Activated CD4-positive, alpha-beta T cell treated with anti-CD3 and anti-CD28 coated beads, Interleukin-2, amount 10 ng/mL, durations not matched to agents 7 days and 5 days (primary cell): ENCODE data around the gene DMRTB1. TPM values are rescaled to one million over a fixed set of nuclear protein-coding genes. Genes with fewer than 3 reads are reported as not detected.

Experiments used
- CTCF ChIA-PET: fragments of 350-600 bp; sonication (Branson Sonifier 250); formaldehyde crosslinking; loops from one replicate; lab custom pipeline; 2021; ENCODE audit warnings: antibody characterized with exemption; lab: Charles Lee
- POLR2A ChIA-PET: fragments of 350-600 bp; sonication (Branson Sonifier 250); formaldehyde crosslinking; loops from one replicate; lab custom pipeline; 2021; ENCODE audit warnings: antibody characterized with exemption; lab: Charles Lee
- DNase-seq: peaks from one replicate; pipeline ENCODE4 v3.0.0-alpha.2; 2020
- H3K27ac Mint-ChIP-seq: one replicate; pipeline ENCODE4 v1.8.0; 2021; ENCODE audit warnings: mild to moderate bottlenecking, moderate library complexity, mixed read lengths
- H3K27me3 Mint-ChIP-seq: one replicate; pipeline ENCODE4 v1.8.0; 2021; ENCODE audit warnings: mixed read lengths
- H3K36me3 Mint-ChIP-seq: one replicate; pipeline ENCODE4 v1.8.0; 2021; ENCODE audit warnings: low read depth, mixed read lengths
- H3K4me1 Mint-ChIP-seq: one replicate; pipeline ENCODE4 v1.8.0; 2021; ENCODE audit warnings: mixed read lengths
- H3K4me3 Mint-ChIP-seq: one replicate; pipeline ENCODE4 v1.8.0; 2021; ENCODE audit warnings: mild to moderate bottlenecking, moderate library complexity, mixed read lengths
- H3K9me3 Mint-ChIP-seq: one replicate; pipeline ENCODE4 v1.8.0; 2021; ENCODE audit warnings: mixed read lengths
- total RNA-seq, 2 experiments: library from RNA; stranded (reverse); gene quantifications; one replicate each; pipeline ENCODE4 v1.2.3, GENCODE V29; 2021

DMRTB1 gene
- total RNA-seq, 2 experiments from 2014 or later = 0.15 to 0.20 TPM

DNA sequence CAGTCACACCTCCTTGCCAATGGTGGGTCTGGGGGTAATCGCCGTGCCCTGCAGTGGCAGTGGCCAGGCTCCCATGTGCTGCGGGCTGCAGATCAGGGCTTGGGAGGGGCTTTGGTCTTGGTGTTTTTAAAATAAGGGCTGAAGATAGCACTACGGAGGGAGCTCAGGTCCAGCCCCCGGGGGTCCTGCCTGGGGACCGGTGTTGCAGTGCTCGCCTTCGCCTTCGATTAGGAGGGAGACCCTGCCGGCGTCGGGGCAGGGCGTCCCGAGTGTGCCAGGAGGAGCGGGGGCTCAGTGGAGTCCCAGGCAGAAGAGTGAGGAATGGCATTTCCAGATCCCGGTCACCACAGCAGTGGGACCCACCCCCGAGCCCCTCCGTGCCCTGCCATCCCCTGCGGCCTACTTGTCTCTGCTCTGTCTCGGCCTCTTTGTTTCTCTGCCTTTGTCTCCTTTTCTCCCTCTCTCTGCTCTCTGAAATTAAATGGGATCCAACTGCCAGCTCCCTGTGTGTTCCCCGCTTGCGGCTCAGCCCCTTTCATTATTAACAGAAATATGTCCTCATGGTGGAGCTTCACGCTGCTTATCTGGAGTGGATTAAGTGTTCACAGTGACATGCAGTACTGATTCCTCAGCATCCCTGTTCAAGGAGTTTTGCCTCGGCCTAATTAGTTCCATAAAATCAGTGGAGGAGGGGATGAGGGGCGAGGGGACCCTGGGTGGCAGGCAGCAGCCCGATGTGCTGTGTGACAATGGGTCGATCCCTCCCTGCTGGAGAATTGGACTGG is 44.4 kb downstream of the DMRTB1 start:
- Mint-ChIP-seq H3K36me3 (no peaks in the 10 kb centered on the region), H3K4me3 (no peak overlapping the region), H3K27me3 (no peaks in the 10 kb centered on the region), H3K4me1 (peaks cover 5% of the 10 kb centered on the region), H3K9me3 (no peaks in the 10 kb centered on the region), H3K27ac (no peak overlapping the region)
- ChIA-PET POLR2A (no interaction called here), CTCF (interaction anchor here (0.6 kb wide), 1 partner anchor 1160 kb away, joined by 3 read pairs; no protein-coding TSS in a partner anchor)
- DNase-seq = no peak

- Mint-ChIP-seq H3K4me3 (no peak overlapping the region), H3K36me3 (no peaks in the 10 kb centered on the region), H3K27me3 (no peaks in the 10 kb centered on the region), H3K27ac (no peak overlapping the region), H3K4me1 (no peaks in the 10 kb centered on the region), H3K9me3 (no peaks in the 10 kb centered on the region)
- DNase-seq = no peak
- ChIA-PET CTCF (interaction anchor here (1.1 kb wide), 1 partner anchor 20 kb away, joined by 3 read pairs; no protein-coding TSS in a partner anchor), POLR2A (no interaction called here)
Observed at GRCh38 chr1:53504901-53505300, 45.7 kb downstream of the DMRTB1 start.

GRCh38 chr1:53505401-53505800 is 46.2 kb downstream of the DMRTB1 start:
- H3K36me3 Mint-ChIP-seq = no peaks in the 10 kb centered on the region
- H3K9me3 Mint-ChIP-seq = no peaks in the 10 kb centered on the region
- no peak overlapping the region for H3K27ac Mint-ChIP-seq
- POLR2A ChIA-PET = no interaction called here
- no peak for DNase-seq
- no peaks in the 10 kb centered on the region for H3K27me3 Mint-ChIP-seq
- CTCF ChIA-PET = no interaction called here
- H3K4me1 Mint-ChIP-seq = no peaks in the 10 kb centered on the region
- H3K4me3 Mint-ChIP-seq = no peak overlapping the region

DNA sequence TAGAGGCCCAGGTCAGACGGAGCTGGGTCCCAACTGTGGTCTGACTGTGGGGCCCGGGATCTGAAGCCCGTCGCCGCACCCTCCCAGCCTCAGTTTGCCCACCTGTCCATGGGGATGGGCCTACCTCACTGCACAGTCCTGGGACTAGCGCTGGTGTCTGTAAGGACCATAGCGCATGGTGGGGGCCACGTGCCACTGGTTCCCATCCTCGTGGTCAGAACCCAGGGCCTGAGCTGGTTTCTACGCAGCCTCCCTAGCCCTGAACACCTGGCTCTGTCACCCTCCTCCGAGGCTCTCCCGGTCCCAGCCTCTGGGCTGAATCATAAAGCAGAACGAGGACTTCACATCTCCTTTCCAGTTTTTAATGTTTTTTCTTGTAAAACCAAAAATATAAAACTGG is 46.7 kb downstream of the DMRTB1 start:
- no peaks in the 10 kb centered on the region for H3K36me3 Mint-ChIP-seq
- no peaks in the 10 kb centered on the region for H3K9me3 Mint-ChIP-seq
- H3K4me3 Mint-ChIP-seq = no peak overlapping the region
- H3K27ac Mint-ChIP-seq = no peak overlapping the region
- no peaks in the 10 kb centered on the region for H3K27me3 Mint-ChIP-seq
- ChIA-PET POLR2A (no interaction called here), CTCF (no interaction called here)
- no peak for DNase-seq
- H3K4me1 Mint-ChIP-seq = no peaks in the 10 kb centered on the region

- Mint-ChIP-seq H3K27ac (no peak overlapping the region), H3K27me3 (no peaks in the 10 kb centered on the region), H3K9me3 (no peaks in the 10 kb centered on the region), H3K4me3 (no peak overlapping the region), H3K4me1 (no peaks in the 10 kb centered on the region), H3K36me3 (no peaks in the 10 kb centered on the region)
- ChIA-PET POLR2A (no interaction called here), CTCF (no interaction called here)
- no peak for DNase-seq
Observed at GRCh38 chr1:53506355-53507050, 47.3 kb downstream of the DMRTB1 start.

GRCh38 chr1:53507116-53507820 is 48.1 kb downstream of the DMRTB1 start:
- H3K4me3 Mint-ChIP-seq = no peak overlapping the region
- no peaks in the 10 kb centered on the region for H3K4me1 Mint-ChIP-seq
- H3K9me3 Mint-ChIP-seq = no peaks in the 10 kb centered on the region
- no peaks in the 10 kb centered on the region for H3K36me3 Mint-ChIP-seq
- no peak for DNase-seq
- H3K27me3 Mint-ChIP-seq = no peaks in the 10 kb centered on the region
- H3K27ac Mint-ChIP-seq = no peak overlapping the region
- ChIA-PET CTCF (interaction anchor here (0.9 kb wide), 1 partner anchor 82 kb away, joined by 3 read pairs; no protein-coding TSS in a partner anchor), POLR2A (no interaction called here)

GRCh38 chr1:53508056-53508990 is 49.1 kb downstream of the DMRTB1 start:
- H3K36me3 Mint-ChIP-seq = no peaks in the 10 kb centered on the region
- no peaks in the 10 kb centered on the region for H3K4me1 Mint-ChIP-seq
- H3K4me3 Mint-ChIP-seq = no peak overlapping the region
- no peaks in the 10 kb centered on the region for H3K27me3 Mint-ChIP-seq
- no peaks in the 10 kb centered on the region for H3K9me3 Mint-ChIP-seq
- ChIA-PET POLR2A (no interaction called here), CTCF (no interaction called here)
- no peak for DNase-seq
- no peak overlapping the region for H3K27ac Mint-ChIP-seq

GRCh38 chr1:53508991-53509666 is 49.9 kb downstream of the DMRTB1 start:
- Mint-ChIP-seq H3K27me3 (no peaks in the 10 kb centered on the region), H3K27ac (no peak overlapping the region), H3K4me1 (no peaks in the 10 kb centered on the region), H3K9me3 (no peaks in the 10 kb centered on the region), H3K36me3 (no peaks in the 10 kb centered on the region), H3K4me3 (no peak overlapping the region)
- CTCF ChIA-PET = no interaction called here
- POLR2A ChIA-PET = no interaction called here
- DNase-seq = no peak

- Mint-ChIP-seq H3K4me1 (no peaks in the 10 kb centered on the region), H3K9me3 (no peaks in the 10 kb centered on the region), H3K4me3 (no peak overlapping the region), H3K27me3 (no peaks in the 10 kb centered on the region), H3K27ac (no peak overlapping the region), H3K36me3 (no peaks in the 10 kb centered on the region)
- ChIA-PET POLR2A (no interaction called here), CTCF (no interaction called here)
- DNase-seq = no peak
Observed at GRCh38 chr1:53509775-53510174, 50.6 kb downstream of the DMRTB1 start.

- no peaks in the 10 kb centered on the region for H3K27me3 Mint-ChIP-seq
- H3K27ac Mint-ChIP-seq = no peak overlapping the region
- H3K4me1 Mint-ChIP-seq = no peaks in the 10 kb centered on the region
- POLR2A ChIA-PET = no interaction called here
- no peaks in the 10 kb centered on the region for H3K36me3 Mint-ChIP-seq
- H3K9me3 Mint-ChIP-seq = no peaks in the 10 kb centered on the region
- CTCF ChIA-PET = no interaction called here
- no peak overlapping the region for H3K4me3 Mint-ChIP-seq
- no peak for DNase-seq
Observed at GRCh38 chr1:53510215-53510614, 51.0 kb downstream of the DMRTB1 start.

GRCh38 chr1:53511323-53511932 is 52.2 kb downstream of the DMRTB1 start:
- CTCF ChIA-PET = interaction anchor here (1.2 kb wide), 1 partner anchor 9 kb away, joined by 3 read pairs; no protein-coding TSS in a partner anchor
- Mint-ChIP-seq H3K27me3 (no peaks in the 10 kb centered on the region), H3K4me1 (no peaks in the 10 kb centered on the region), H3K9me3 (no peaks in the 10 kb centered on the region), H3K4me3 (no peak overlapping the region), H3K36me3 (no peaks in the 10 kb centered on the region), H3K27ac (no peak overlapping the region)
- POLR2A ChIA-PET = no interaction called here
- DNase-seq = no peak
